ENCODE measurements around the gene SAMD8. TPM values are rescaled to one million over a fixed set of nuclear protein-coding genes. Genes with fewer than 3 reads are reported as not detected.
A peak's percentile ranks its signal among the peaks of the same experiment; 100 is the strongest.
"Not testable (repeated sequence)": the region's sequence is repeated elsewhere in the genome, so short reads cannot be mapped to it uniquely, and the experiment has no call there.

The SAMD8 gene
- polyA plus RNA-seq, 3 donors: 9.6 to 15.1 (median 13.2) TPM

DNA sequence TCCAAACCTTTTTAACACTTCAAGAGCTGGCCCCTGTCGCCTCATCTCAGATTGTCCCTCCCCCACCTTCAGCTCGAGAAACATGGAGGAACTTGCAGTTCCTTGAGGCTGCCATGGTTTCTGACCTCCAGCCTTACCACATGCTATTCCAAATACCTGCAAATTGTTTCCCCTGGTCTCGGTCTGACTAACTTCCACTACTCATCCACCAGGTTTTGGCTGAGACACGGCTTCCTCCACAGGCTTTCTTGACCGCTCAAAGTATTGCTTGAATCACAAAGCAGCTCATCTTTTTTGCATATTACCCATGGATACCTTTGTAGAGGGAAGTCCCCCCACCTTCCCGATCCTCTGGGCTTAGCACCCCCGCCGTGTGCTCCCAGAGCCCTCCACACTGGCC is 5.2 kb upstream of the SAMD8 start:
- DNase-seq: no peak

DNA sequence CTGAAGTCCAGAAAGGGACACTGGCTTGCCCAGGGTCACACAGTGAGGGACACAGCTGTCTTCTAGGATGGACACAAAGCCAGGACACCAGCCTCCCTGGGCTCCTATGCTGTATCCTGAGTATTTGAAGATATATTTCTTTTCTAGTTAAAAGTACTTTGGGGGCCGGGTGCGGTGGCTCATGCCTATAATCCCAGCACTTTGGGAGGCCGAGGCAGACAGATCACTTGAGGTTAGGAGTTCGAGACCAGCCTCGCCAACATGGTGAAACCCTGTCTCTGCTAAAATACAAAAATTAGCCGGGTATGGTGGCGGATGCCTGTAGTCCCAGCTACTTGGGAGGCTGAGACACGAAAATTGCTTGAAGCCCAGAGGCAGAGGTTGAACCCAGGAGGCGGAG is 4.6 kb upstream of the SAMD8 start:
- not testable (repeated sequence) for DNase-seq

DNA sequence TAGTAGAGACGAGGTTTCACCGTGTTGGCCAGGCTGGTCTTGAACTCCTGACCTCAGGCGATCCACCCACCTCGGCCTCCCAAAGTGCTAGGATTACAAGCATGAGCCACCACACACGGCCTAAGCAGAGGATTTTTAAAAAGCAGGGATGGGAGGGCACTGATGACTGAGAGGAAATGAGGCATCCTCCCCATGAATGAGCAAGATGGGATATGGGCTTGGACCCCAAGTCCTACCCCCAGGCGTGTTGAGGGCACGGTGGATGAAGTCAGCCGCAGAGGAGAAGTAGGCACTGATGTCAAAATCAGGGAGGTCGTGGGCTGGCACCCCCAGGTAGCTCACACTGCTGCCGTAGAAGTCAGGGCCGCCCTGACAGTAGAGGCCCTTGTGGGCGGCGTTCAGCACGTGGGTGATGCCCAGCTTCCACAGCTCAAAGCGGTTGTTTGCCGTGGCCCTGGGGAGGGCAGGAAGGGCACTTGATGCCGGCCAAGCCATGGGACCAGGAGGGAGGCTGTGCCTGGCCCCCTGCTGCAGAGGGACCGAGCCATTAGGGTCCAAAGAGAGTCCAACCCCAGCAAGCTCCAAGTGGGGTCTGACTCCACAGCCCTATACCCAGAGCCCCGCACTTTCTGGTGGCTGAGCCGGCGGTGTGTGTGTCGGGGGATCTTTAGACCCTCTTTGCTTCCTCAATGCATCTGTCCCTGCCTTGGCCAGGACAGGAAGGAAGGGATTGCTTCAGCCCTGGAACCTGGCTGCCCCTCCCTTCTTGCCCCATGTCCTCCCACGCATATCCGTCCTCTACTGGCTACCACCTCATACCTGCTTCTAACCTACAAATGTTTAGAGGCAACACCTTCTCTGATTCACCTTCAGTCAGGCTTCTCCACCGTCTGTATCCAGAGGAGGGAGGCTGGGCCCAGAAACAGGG is 3.4 kb upstream of the SAMD8 start:
- DNase-seq: no peak

DNA sequence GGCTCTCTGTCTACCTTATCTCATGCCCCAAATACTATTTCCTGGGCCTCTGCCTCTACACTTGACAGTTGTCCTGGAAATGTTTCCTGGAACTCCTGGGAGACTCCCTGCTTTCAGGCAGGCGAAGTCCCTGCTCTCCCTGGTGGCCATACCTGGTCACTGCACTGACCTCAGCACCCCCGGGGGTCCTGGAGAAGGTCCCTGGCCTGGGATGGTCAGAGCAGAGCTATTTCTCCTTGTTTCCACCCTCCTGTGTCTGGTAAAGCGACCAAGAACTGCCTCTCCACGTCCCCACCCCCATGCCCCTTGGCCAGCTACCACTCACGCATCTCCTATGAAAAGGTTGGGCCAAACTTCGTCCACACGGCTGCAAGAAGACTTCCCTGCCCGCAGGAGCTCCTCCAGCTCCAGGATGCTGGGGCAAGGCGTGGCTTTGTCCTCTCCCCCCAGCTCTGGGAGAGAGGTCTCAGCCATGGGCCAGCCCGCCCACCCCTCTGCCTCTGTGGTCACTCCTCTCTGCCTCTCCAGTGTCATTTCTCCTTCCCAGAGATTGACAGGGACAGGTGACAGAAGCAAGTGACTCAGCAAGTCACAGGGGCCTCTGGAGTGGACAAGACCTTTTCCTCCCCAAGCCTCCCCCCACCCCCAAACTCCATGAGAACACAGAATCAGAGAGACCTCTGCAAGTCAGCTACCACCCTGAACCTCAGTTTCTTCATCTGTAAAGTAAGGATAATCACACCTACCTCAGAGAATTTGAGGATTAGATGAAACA is 2.6 kb upstream of the SAMD8 start:
- no peak for DNase-seq

DNA sequence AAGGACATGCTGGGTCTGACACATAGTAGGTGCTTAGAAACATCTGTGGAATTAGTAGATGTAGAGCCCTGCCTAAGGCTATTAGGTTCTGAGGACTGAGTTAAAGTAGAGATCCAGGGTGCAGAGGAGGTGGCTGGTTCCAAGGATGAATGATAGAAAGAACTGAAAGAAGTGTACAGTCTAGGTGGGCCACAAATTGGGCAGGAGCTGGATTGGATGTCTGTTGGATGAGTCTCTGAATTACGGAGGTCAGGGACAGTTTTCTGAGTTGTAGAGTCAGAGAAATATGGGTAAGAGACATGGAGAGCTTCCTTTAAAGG is 2.0 kb upstream of the SAMD8 start:
- no peak for DNase-seq

DNA sequence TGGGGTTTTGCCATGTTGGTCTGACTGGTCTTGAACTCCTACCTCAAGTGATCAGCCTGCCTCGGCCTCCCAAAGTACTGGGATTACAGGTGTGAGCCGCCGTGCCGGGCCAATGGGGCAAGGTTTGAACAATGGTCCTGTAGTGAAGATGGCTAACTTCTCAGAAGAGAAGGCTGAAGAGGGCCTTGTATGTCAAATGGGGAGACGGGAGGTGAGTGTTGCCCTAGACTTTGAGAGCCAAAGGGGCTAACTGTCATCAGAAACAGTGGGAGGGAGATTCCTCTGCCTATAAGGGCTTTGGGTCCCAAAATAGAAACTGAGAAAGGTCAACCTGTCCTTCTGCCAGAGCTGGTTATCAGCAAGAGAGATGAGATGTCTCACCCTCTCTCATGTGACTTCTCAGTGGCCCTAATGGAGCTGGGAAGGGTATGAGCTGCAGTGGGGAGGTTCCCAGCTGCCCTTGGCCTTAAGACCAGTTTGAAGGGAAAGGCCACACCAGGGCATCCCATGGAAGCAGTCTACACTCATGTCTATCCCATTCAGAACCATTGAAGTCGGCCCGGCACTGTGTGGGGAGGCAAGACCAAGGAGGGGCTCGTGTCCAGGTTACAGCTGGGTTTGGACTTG is 1.3 kb upstream of the SAMD8 start:
- DNase-seq: no peak

DNA sequence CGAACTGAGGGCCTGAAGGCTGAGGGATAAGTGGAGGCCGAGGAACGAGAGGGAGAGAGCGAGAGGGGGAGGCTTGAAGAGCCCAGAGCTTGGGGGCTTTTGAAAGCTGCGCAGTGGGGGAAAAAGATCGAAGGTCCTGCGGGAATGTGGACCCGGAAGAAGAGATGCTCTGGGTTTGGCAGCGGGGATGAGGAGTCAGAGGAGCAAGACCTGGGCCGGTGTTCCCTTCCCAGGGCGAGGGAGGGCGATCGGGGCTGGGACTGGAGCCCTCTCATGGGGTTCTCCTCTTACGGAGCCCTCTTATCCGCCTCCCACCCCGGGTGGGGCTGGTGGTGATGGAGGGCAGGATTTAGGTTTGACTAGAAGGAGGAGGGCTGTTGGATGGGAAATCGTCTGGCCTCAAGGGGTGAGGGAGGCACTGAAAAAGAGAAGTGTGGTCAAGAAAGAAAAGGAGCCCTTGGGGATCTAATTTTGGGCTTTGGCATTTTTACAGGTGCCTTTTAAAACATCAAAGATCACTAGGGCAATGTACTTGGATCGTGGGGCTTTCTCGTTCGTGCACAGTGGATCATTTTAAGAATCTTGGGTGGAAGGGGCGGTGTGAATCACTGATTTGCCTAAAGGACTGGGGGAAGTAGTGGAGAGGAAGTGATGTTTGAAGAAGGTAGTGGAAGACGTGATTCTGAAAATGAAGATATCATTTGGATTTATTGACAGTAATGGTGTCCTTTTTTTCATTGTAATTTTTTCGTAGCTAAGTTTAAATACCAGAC is 637 bp downstream of the SAMD8 start:
- DNase-seq: peak; percentile 47

DNA sequence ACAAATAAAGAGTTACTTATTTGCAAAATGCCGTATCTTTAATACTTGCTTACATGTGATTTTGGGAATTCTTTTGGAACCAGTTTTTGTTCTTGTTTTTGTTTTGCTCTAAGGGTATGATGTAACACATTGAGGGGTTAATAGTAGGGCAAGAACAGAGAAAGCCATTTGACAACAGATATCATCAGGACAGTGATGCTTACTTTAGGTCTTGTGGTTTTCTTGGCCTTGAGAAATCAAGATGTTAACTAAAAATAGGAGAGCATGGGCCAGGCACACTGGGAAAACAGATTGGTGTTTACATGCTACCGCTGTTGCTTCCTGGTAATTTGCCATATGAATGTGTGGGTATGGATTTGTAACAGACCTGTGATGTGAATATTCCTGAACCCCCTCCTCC is 3.7 kb downstream of the SAMD8 start:
- DNase-seq: no peak

DNA sequence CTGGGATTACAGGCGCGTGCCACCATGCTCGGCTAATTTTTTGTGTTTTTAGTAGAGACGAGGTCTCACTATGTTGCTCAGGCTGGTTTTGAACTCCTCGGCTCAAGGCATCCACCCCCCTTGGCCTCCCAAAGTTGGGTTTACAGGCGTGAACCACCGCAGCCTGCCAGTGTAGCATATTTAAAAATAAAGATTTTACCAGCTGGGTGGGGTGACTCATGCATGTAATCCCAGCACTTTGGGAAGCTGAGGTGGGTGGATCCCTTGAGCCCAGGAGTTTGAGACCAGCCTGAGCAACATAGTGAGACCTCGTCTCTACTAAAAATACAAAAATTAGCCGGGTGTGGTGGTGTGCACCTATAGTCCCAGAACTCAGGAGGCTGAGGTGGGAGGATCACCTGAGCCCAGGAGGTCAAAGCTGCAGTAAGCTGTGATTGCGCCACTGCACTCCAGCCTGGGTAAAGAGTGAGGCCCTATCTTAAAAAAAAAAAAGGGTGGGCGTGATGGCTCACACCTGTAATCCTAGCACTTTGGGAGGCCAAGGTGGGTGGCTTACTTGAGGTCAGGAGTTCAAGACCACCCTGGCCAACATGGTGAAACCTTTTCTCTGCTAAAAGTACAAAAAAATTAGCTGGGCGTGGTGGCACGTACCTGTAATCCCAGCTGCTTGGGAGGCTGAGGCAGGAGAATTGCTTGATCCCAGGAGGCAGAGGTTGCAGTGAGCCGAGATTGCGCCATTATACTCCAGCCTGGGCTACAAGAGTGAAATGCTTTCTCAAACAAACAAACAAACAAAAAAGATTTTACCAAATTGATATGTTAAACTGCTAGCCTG is 5.7 kb downstream of the SAMD8 start:
- DNase-seq: not testable (repeated sequence)

DNA sequence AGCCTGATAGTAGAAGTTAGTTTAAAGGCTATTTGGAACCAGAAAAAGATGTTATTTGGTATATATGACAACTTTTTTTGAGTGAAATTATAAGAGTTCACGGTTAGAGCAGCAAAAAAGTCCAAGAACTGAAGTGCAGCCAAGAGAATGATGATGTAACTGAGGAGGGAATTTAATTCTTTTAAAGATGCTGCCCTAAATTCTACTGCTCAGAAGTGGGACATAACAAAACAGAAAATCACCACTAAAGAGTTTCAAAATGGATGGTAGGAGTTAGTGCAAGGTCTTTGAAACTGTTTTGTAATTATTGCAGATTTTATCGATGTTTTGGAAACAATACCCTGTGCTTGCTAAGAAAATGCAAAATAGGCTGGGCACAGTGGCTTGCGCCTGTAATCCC is 6.5 kb downstream of the SAMD8 start:
- no peak for DNase-seq

DNA sequence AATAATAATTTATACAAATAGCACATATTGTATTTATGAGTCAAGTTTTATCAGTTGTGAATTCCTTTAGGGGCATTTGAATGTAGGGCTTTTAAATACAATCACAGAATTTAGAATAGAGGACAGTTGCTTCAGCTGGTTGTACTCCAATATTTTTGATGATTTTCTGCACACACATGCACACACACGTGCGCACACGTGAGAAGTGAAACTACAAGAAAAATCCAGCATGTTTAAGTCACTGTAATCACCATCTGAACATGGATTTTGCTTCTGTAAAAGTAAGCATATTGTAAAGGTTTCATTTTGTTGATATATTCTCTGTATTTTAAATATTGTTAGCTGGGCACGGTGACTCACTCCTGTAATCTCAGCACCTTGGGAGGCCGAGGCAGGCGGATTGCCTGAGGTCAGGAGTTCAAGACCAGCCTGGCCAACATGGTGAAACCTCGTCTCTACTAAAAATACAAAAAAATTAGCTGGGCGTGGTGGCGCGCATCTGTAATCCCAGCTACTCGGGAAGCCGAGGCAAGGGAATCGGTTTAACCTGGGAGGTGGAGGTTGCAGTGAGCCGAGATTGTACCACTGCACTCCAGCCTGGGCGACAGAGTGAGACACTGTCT is 8.1 kb downstream of the SAMD8 start:
- DNase-seq: not testable (repeated sequence)

DNA sequence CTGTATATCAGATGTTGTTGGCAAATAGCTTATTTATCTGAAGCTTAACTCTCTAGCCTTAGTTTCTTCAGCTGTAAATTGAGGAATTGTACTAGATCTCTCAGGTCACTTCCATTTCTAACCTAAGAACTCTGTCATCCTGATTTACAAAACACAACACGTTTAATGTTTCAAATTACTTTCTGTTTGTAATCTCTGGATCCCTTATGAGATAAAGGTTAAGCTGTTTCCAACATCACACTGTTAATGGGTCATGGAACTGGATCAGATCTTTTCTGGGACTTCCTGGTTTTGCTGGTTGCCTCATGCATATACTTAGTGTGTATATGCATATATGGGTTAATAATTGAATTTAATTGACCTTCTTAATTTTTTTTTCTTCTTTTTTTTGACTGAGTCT is 9.9 kb downstream of the SAMD8 start:
- no peak for DNase-seq

DNA sequence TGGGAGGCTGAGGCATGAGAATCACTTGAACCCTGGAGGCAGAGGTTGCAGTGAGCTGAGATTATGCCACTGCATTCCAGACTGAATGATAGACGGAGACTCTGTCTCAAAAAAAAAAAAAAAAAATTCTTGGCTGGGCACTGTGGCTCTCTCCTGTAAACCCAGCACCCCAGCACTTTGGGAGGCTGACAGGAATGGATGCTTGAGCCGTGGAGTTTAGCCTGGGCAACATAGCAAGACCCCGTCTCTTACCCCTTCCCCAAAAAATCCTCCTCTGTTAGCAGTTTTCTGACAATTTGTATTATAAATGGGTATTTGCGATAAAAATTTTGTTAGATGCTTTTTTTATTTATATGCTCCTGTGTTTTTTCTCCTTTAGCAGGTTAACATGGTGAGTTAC is 11.0 kb downstream of the SAMD8 start:
- no peak for DNase-seq

DNA sequence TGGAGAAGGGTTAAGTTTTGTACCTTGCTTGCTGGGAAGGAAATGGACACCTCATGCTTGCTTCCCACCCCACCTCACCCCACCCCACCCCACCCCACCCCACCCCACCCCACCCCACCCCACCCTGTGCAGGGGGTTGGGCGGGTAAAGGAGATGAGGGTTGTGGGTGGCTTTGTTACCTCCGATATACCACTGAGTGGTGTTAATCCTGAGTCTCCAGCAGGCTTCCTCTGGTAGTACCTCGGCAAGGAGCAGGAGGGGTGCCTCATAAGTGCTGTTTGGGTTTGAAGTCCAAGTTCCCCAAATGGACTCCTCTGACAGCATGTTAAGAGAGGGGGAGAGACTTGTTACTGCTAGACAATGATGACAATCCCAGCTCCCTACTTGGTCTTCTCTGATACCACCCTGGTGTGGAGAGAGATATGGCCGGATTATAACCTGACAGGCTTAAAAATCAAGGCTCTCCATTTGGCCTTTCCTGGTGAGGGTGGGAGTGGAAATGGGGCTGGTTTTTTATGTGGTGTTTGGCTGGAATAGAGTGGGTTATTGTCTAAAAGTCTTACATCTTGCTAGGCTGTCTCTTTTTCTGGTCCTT is 11.7 kb downstream of the SAMD8 start:
- DNase-seq: no peak

DNA sequence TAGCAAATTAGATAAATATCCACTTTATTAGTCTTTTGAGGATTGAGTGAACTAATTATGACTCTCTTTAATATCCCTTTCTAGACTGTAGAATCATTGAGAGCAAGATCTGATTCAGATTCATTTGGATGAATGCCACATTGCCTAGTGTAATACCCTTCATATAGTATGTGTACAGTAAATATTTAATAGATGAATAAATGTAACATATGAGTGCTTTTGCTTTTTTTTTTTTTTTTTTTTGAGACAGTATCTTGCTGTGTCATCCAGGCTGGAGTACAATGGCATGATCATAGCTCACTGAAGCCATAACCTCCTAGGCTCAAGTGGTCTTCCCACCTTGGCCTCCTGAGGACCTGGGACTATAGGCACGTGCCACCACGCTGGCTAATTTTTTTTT is 14.8 kb downstream of the SAMD8 start:
- DNase-seq: no peak

DNA sequence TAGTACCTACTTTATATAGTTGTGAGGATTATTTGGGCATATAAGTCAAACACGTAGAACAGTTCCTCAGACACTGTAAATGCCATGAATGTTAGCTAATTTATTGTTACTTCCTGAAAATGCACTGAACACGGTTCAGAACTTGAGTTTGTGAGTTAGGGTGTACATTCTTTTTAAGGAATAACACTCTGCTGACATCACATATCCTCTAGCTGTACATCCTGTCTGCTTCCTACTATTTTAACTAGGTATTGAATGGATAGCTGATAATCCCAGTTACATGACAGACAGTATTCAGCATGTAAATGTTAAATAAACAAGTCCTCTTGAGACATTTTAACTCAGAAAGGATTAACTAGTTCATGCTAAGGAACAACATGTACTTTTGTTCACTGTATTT is 16.0 kb downstream of the SAMD8 start:
- no peak for DNase-seq

DNA sequence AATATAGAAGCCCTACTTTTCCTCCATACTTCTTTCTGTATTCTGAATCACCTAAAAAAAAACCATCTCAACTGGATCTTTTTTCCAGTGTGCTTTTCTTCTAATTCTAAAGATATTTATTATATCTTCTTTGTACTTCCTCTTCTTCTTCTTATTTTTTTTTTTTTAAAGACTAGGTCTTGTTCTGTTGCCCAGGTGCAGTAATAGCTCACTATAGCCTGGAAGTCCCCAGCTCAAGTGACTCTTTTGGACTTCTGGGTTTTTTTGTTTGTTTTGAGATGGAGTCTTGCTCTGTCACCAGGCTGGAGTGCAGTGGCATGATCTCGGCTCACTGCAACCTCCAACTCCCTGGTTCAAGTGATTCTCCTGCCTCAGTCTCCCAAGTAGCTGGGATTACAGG is 17.5 kb downstream of the SAMD8 start:
- DNase-seq: not testable (repeated sequence)

DNA sequence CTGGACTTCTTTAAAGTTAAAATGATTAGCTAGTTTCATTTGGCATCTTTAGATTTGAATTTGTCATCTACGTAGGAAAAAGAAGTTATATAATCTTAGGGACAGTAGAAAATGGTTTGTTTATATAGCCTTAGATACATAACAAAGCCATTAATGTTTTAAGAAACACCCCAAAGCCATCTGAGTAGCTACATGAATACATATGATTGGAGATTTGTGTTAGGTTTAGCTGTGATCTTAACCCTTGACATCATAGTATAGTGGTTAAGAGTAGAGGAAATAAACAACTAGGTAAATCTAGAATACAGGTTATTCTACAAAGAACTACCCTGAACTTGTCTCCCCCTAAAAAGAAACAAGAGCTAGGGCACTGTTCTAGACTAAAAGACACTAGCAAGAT is 18.1 kb downstream of the SAMD8 start:
- no peak for DNase-seq

DNA sequence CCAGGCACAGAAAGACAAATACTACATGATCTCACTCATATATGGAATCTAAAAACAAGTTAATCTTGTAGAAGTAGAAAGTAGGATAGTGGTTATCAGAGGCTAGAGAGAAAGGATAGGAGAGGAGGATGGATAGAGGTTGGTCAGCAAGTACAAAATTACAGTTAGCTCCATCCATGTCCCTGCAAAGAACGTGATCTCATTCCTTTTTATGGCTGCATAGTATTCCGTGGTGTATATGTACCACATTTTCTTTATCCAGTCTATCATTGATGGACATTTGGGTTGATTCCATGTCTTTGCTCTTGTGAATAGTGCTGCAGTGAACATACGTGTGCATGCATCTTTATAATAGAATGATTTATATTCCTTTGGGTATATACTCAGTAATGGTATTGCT is 22.2 kb downstream of the SAMD8 start:
- not testable (repeated sequence) for DNase-seq

DNA sequence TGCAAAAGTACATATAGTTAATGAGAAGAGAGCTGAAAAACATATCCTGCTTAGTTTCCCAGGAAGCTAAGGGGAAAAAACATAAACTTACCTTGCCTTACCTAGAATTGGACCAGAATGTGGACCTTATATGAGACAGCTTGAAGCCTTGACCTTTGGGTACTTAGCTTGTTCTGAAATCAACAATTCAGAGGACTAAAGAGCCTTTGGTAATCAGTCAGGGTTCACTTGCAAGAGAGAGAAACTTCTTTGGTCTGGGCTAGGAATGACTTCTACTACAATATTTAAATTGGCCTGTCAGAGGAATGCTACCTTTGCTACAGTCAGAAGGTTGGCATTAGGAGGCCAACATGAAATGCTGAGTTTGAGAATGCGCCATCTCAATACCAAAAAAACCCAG is 24.9 kb downstream of the SAMD8 start:
- DNase-seq: no peak

All from renal pelvis (tissue), 4 donors.